ENCODE data around the gene GMPR.

The GMPR gene

DNA sequence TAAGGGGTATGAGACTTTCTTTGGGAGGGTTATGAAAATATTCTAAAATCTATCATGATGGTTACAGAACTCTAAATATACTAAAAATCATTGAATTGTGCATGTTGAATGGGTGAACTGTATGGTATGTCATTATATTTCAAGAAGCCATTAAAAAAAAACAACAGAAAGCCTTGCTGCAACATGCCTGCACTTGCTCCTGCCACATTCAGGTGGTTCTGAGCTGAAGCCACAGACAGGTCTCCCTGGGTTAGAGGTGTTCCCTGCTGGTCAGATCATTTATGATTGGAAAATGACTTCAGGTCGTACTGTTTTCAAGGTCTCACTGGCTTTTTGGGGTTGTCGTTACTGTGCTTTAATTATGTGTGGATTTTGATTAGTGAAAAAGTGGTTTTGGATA lies 13.3 kb downstream of the GMPR start:
- TF ChIP-seq, protein P1, sequence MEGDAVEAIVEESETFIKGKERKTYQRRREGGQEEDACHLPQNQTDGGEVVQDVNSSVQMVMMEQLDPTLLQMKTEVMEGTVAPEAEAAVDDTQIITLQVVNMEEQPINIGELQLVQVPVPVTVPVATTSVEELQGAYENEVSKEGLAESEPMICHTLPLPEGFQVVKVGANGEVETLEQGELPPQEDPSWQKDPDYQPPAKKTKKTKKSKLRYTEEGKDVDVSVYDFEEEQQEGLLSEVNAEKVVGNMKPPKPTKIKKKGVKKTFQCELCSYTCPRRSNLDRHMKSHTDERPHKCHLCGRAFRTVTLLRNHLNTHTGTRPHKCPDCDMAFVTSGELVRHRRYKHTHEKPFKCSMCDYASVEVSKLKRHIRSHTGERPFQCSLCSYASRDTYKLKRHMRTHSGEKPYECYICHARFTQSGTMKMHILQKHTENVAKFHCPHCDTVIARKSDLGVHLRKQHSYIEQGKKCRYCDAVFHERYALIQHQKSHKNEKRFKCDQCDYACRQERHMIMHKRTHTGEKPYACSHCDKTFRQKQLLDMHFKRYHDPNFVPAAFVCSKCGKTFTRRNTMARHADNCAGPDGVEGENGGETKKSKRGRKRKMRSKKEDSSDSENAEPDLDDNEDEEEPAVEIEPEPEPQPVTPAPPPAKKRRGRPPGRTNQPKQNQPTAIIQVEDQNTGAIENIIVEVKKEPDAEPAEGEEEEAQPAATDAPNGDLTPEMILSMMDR (IDR thresholded peaks at IDR 0.05; ENCODE audit: insufficient read depth, low read length, poor library complexity, severe bottlenecking) = no peak
- TF ChIP-seq EZH2phosphoT487 (conservative IDR thresholded peaks at IDR 0.05; ENCODE audit: low read length) = no peak
- Histone ChIP-seq H3K27me3 (ENCODE audit: low read length) (0 out of 2 replicates have a peak, but pooled peaks cover 3% of the 10 kb centered on the region), H3K79me2 (ENCODE audit: insufficient read depth, low read length) (no peaks in the 10 kb centered on the region), H2AFZ (ENCODE audit: low read depth, low read length, severe bottlenecking) (no peak overlapping the region), H3F3A (ENCODE audit: insufficient read depth) (no peaks in the 10 kb centered on the region), H3K27ac (ENCODE audit: low read depth, low read length) (no peak overlapping the region), H3K4me3 (ENCODE audit: insufficient read depth, low read length, poor library complexity, severe bottlenecking) (no peak overlapping the region), H3K9ac (ENCODE audit: low read length) (no peak overlapping the region), H3K9me2 (replicated peaks; ENCODE audit: insufficient read depth, low read length) (no peaks in the 10 kb centered on the region), H4K20me1 (ENCODE audit: low read depth, low read length) (no peaks in the 10 kb centered on the region), H3K36me3 (ENCODE audit: low read length) (no peaks in the 10 kb centered on the region), H3K9me3 (ENCODE audit: insufficient read depth, low read length) (no peaks in the 10 kb centered on the region), H3K4me2 (ENCODE audit: low read depth, low read length, poor library complexity, severe bottlenecking) (no peak overlapping the region)

DNA sequence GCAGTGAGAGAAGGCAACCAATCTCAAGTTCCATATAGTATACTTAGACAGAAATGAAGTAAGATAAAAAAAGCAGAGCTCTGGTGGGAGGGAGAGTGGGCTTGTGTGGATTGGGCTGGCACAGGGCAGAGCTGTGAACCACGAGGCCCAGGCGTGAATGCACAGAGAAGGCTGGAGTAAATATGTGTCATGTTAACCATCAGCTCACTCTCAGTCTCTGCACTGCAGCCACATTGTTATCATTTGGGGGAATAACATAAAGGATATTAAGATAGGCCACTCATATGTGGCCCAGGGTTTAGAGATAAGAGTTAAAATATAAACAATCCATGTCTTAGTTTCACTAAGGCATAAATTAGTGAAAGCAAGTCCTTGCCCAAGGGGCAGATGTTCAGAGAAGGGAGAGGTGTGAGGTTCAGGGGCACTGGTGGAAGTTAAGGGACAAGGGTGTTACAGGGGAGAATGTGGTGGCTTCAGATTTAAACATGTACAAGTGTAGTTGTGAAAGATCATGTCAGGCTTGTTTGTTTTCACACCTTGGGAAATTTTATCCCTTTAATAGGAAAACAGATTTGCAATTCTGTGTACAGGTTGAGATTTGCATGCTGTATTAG lies 14.4 kb downstream of the GMPR start:
- H3K27ac ChIP-seq (ENCODE audit: low read depth, low read length) = no peak overlapping the region
- H3K4me3 ChIP-seq (ENCODE audit: insufficient read depth, low read length, poor library complexity, severe bottlenecking) = no peak overlapping the region
- H3F3A ChIP-seq (ENCODE audit: insufficient read depth) = no peaks in the 10 kb centered on the region
- TF ChIP-seq, protein P1 (IDR thresholded peaks at IDR 0.05; ENCODE audit: insufficient read depth, low read length, poor library complexity, severe bottlenecking) = no peak
- TF ChIP-seq EZH2phosphoT487 (conservative IDR thresholded peaks at IDR 0.05; ENCODE audit: low read length) = no peak
- H3K9me2 ChIP-seq (replicated peaks; ENCODE audit: insufficient read depth, low read length) = no peaks in the 10 kb centered on the region
- no peak overlapping the region for H3K9ac ChIP-seq (ENCODE audit: low read length)
- H3K9me3 ChIP-seq (ENCODE audit: insufficient read depth, low read length) = no peaks in the 10 kb centered on the region
- H3K79me2 ChIP-seq (ENCODE audit: insufficient read depth, low read length) = no peaks in the 10 kb centered on the region
- H4K20me1 ChIP-seq (ENCODE audit: low read depth, low read length) = no peaks in the 10 kb centered on the region
- H2AFZ ChIP-seq (ENCODE audit: low read depth, low read length, severe bottlenecking) = no peak overlapping the region
- H3K36me3 ChIP-seq (ENCODE audit: low read length) = no peaks in the 10 kb centered on the region
- H3K27me3 ChIP-seq (ENCODE audit: low read length) = 0 out of 2 replicates have a peak, but pooled peaks cover 3% of the 10 kb centered on the region
- no peak overlapping the region for H3K4me2 ChIP-seq (ENCODE audit: low read depth, low read length, poor library complexity, severe bottlenecking)

DNA sequence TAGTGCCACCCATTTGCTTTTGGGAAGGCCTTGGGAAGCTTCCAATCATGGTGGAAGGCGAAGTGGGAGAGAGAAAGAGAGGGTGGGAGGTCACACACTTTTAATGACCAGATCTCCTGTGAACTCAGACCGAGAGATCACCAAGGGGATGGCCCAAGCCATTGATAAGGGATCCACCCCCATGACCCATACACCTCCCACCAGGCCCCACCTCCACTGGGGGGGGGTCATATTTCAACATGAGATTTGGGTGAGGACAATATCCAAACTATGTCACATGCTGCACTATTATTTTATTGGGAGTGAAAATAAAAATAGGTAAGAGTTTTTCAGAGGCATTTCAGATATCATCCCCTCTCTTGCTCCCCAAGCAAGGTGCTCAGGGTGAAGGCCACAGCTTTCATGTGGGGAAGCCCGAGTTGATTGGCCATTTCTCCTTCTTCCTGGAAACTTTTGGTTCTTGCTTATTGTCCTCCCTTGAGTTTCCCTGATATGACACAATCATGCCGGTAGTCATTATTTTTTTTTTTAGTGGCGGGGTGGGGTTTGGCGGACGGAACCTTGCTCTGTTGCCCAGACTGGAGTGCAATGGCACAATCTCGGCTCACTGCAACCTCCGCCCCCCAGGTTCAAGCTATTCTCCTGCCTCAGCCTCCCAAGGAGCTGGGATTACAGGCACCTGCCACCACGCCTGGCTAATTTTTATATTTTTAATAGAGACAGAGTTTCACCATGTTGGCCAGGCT lies 15.2 kb downstream of the GMPR start:
- no peaks in the 10 kb centered on the region for H3K9me3 ChIP-seq (ENCODE audit: insufficient read depth, low read length)
- no peak overlapping the region for H3K27ac ChIP-seq (ENCODE audit: low read depth, low read length)
- no peaks in the 10 kb centered on the region for H3K79me2 ChIP-seq (ENCODE audit: insufficient read depth, low read length)
- H3K4me2 ChIP-seq (ENCODE audit: low read depth, low read length, poor library complexity, severe bottlenecking) = no peak overlapping the region
- H3K9ac ChIP-seq (ENCODE audit: low read length) = no peak overlapping the region
- no peaks in the 10 kb centered on the region for H3K9me2 ChIP-seq (replicated peaks; ENCODE audit: insufficient read depth, low read length)
- H3F3A ChIP-seq (ENCODE audit: insufficient read depth) = no peaks in the 10 kb centered on the region
- H2AFZ ChIP-seq (ENCODE audit: low read depth, low read length, severe bottlenecking) = no peak overlapping the region
- H3K36me3 ChIP-seq (ENCODE audit: low read length) = no peaks in the 10 kb centered on the region
- H3K27me3 ChIP-seq (ENCODE audit: low read length) = 0 out of 2 replicates have a peak, but pooled peaks cover 3% of the 10 kb centered on the region
- no peak for TF ChIP-seq EZH2phosphoT487 (conservative IDR thresholded peaks at IDR 0.05; ENCODE audit: low read length)
- TF ChIP-seq, protein P1 (IDR thresholded peaks at IDR 0.05; ENCODE audit: insufficient read depth, low read length, poor library complexity, severe bottlenecking) = no peak
- no peaks in the 10 kb centered on the region for H4K20me1 ChIP-seq (ENCODE audit: low read depth, low read length)
- H3K4me3 ChIP-seq (ENCODE audit: insufficient read depth, low read length, poor library complexity, severe bottlenecking) = no peak overlapping the region

All from SU-DHL-6 (cell line).